NB4 (cell line): ENCODE measurements around the gene CUL4A.

ENCODE experiments used
- MYC ChIP-seq: IDR thresholded peaks from 2 replicates; pipeline ENCODE4 v1.6.1; 2011; ENCODE audit warnings: low read depth, low read length
- POLR2A ChIP-seq: IDR thresholded peaks from 2 replicates; pipeline ENCODE4 v1.6.1; 2011; ENCODE audit warnings: mild to moderate bottlenecking; ENCODE audit not compliant: insufficient read length; ENCODE audit errors: extremely low read depth
- TF ChIP-seq, protein P1 (sequence below): IDR thresholded peaks from one replicate; pipeline ENCODE4 v1.5.1; 2012; ENCODE audit warnings: low read depth, low read length
- TF ChIP-seq, protein P2 (sequence below): IDR thresholded peaks from 2 replicates; pipeline ENCODE4 v1.6.1; 2011; ENCODE audit warnings: low read depth, low read length

DNA sequence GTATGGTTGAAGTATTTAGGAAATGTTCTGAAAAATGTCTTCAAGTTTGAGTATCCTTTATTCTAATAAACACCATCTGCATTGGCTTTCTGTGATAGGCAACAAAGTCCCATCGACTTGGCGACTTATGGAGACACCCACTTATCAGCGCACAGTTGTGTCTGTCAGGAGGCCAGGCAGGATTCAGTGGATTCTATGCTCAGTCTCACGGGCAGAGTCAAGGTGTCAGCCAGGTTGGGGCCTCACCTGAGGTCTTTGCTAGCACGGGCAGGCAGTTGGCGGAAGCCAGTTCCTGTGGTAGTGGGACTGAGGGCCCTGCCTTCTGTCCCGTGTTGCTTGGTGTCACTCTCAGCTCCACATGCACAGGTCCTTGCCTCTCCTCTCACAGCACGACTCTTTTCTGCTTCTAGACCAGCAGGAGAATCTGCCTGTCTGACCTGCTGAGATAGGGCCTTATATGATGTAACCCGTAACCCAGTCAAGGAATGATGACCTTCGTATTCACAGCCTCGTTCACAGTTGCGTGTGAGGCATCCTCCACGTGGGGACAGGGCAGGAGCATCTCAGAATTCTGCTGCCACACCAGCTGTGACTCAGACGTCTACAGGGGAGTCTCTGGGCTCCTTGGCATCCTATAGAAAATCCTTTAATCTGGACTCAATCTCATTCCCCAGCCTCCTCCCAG, 10.0 kb downstream of the CUL4A start:
- TF ChIP-seq, protein P1, sequence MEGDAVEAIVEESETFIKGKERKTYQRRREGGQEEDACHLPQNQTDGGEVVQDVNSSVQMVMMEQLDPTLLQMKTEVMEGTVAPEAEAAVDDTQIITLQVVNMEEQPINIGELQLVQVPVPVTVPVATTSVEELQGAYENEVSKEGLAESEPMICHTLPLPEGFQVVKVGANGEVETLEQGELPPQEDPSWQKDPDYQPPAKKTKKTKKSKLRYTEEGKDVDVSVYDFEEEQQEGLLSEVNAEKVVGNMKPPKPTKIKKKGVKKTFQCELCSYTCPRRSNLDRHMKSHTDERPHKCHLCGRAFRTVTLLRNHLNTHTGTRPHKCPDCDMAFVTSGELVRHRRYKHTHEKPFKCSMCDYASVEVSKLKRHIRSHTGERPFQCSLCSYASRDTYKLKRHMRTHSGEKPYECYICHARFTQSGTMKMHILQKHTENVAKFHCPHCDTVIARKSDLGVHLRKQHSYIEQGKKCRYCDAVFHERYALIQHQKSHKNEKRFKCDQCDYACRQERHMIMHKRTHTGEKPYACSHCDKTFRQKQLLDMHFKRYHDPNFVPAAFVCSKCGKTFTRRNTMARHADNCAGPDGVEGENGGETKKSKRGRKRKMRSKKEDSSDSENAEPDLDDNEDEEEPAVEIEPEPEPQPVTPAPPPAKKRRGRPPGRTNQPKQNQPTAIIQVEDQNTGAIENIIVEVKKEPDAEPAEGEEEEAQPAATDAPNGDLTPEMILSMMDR, result no peak
- TF ChIP-seq POLR2A (no peak), MYC (no peak)
- TF ChIP-seq, protein P2, sequence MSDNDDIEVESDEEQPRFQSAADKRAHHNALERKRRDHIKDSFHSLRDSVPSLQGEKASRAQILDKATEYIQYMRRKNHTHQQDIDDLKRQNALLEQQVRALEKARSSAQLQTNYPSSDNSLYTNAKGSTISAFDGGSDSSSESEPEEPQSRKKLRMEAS, result no peak
